ENCODE data around the gene KCTD17.

GRCh38 chr22:37074537-37074936, 23.0 kb downstream of the KCTD17 start:
- TF ChIP-seq, protein P1, sequence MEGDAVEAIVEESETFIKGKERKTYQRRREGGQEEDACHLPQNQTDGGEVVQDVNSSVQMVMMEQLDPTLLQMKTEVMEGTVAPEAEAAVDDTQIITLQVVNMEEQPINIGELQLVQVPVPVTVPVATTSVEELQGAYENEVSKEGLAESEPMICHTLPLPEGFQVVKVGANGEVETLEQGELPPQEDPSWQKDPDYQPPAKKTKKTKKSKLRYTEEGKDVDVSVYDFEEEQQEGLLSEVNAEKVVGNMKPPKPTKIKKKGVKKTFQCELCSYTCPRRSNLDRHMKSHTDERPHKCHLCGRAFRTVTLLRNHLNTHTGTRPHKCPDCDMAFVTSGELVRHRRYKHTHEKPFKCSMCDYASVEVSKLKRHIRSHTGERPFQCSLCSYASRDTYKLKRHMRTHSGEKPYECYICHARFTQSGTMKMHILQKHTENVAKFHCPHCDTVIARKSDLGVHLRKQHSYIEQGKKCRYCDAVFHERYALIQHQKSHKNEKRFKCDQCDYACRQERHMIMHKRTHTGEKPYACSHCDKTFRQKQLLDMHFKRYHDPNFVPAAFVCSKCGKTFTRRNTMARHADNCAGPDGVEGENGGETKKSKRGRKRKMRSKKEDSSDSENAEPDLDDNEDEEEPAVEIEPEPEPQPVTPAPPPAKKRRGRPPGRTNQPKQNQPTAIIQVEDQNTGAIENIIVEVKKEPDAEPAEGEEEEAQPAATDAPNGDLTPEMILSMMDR (IDR thresholded peaks at IDR 0.05), result no peak
- no peak for TF ChIP-seq POLR2A (IDR thresholded peaks at IDR 0.05)
